ENCODE results near the gene STK17A. TPM values are rescaled to one million over a fixed set of nuclear protein-coding genes. Genes with fewer than 3 reads are reported as not detected.

Gene STK17A
- polyA plus RNA-seq, 1 donor from 2014 or later, result 7.9 TPM

GRCh38 chr7:43666938-43667337 lies 84.0 kb downstream of the STK17A start:
- H3K79me2 ChIP-seq (replicated peaks; ENCODE audit: insufficient read depth, low read length), result peaks cover 9% of the 10 kb centered on the region

GRCh38 chr7:43668035-43668434 lies 85.1 kb downstream of the STK17A start:
- Histone ChIP-seq H3K27ac (ENCODE audit: low read length) (no peak overlapping the region), H3K27me3 (ENCODE audit: insufficient read depth, low read depth, low read length) (no peaks in the 10 kb centered on the region), H3K9ac (ENCODE audit: low read length) (no peak overlapping the region), H4K20me1 (ENCODE audit: insufficient read depth) (no peaks in the 10 kb centered on the region), H3K36me3 (ENCODE audit: insufficient read depth, low read length) (no peaks in the 10 kb centered on the region), H3F3A (ENCODE audit: insufficient read depth, low read length, poor library complexity, severe bottlenecking) (no peaks in the 10 kb centered on the region), H2AFZ (ENCODE audit: low read depth, low read length) (no peak overlapping the region), H3K4me3 (ENCODE audit: low read length) (no peak overlapping the region), H3K9me3 (ENCODE audit: low read length) (no peaks in the 10 kb centered on the region), H3K4me2 (ENCODE audit: low read length) (no peak overlapping the region), H3K79me2 (replicated peaks; ENCODE audit: insufficient read depth, low read length) (peaks cover 13% of the 10 kb centered on the region), H3K9me2 (ENCODE audit: insufficient read depth, low read length) (no peaks in the 10 kb centered on the region)
- no peak for TF ChIP-seq POLR2AphosphoS5 (IDR thresholded peaks at IDR 0.05)

More at GRCh38 chr7:43666938-43667337, 84.0 kb downstream of the STK17A start:
- no peaks in the 10 kb centered on the region for H3K36me3 ChIP-seq (ENCODE audit: insufficient read depth, low read length)
- H3K4me2 ChIP-seq (ENCODE audit: low read length), result no peak overlapping the region
- no peak overlapping the region for H3K9ac ChIP-seq (ENCODE audit: low read length)
- no peak overlapping the region for H3K4me3 ChIP-seq (ENCODE audit: low read length)
- H2AFZ ChIP-seq (ENCODE audit: low read depth, low read length), result no peak overlapping the region
- H3K27me3 ChIP-seq (ENCODE audit: insufficient read depth, low read depth, low read length), result no peaks in the 10 kb centered on the region
- H4K20me1 ChIP-seq (ENCODE audit: insufficient read depth), result no peaks in the 10 kb centered on the region
- H3F3A ChIP-seq (ENCODE audit: insufficient read depth, low read length, poor library complexity, severe bottlenecking), result no peaks in the 10 kb centered on the region
- TF ChIP-seq EP300 (conservative IDR thresholded peaks at IDR 0.05; ENCODE audit: poor library complexity, severe bottlenecking) (no peak), SMC3 (conservative IDR thresholded peaks at IDR 0.05; ENCODE audit: poor library complexity) (no peak)
- no peaks in the 10 kb centered on the region for H3K9me2 ChIP-seq (ENCODE audit: insufficient read depth, low read length)
- H3K27ac ChIP-seq (ENCODE audit: low read length), result no peak overlapping the region
- no peaks in the 10 kb centered on the region for H3K9me3 ChIP-seq (ENCODE audit: low read length)

GRCh38 chr7:43669286-43670081 lies 86.6 kb downstream of the STK17A start:
- peaks cover 23% of the 10 kb centered on the region for H3K79me2 ChIP-seq (replicated peaks; ENCODE audit: insufficient read depth, low read length)
- no peaks in the 10 kb centered on the region for H3F3A ChIP-seq (ENCODE audit: insufficient read depth, low read length, poor library complexity, severe bottlenecking)
- no peak overlapping the region for H3K27ac ChIP-seq (ENCODE audit: low read length)
- H3K4me2 ChIP-seq (ENCODE audit: low read length), result no peak overlapping the region
- H4K20me1 ChIP-seq (ENCODE audit: insufficient read depth), result no peaks in the 10 kb centered on the region
- no peak overlapping the region for H3K4me3 ChIP-seq (ENCODE audit: low read length)
- H3K27me3 ChIP-seq (ENCODE audit: insufficient read depth, low read depth, low read length), result no peaks in the 10 kb centered on the region
- H2AFZ ChIP-seq (ENCODE audit: low read depth, low read length), result no peak overlapping the region
- TF ChIP-seq MXI1 (conservative IDR thresholded peaks at IDR 0.05; ENCODE audit: poor library complexity, severe bottlenecking), result no peak
- no peak for TF ChIP-seq SMC3 (conservative IDR thresholded peaks at IDR 0.05; ENCODE audit: poor library complexity)
- no peak for TF ChIP-seq EP300 (conservative IDR thresholded peaks at IDR 0.05; ENCODE audit: poor library complexity, severe bottlenecking)
- no peak for TF ChIP-seq CTCF (IDR thresholded peaks at IDR 0.05; ENCODE audit: poor library complexity, severe bottlenecking)
- TF ChIP-seq POLR2AphosphoS5 (IDR thresholded peaks at IDR 0.05), result no peak
- TF ChIP-seq TAF1 (IDR thresholded peaks at IDR 0.05; ENCODE audit: low read depth), result no peak
- TF ChIP-seq RAD21 (conservative IDR thresholded peaks at IDR 0.05), result no peak
- no peak for TF ChIP-seq REST (IDR thresholded peaks at IDR 0.05; ENCODE audit: borderline replicate concordance)
- TF ChIP-seq EZH2 (IDR thresholded peaks at IDR 0.05; ENCODE audit: borderline replicate concordance, insufficient read depth, low read length, poor library complexity, severe bottlenecking), result no peak
- H3K9me3 ChIP-seq (ENCODE audit: low read length), result peaks cover 7% of the 10 kb centered on the region
- H3K9ac ChIP-seq (ENCODE audit: low read length), result no peak overlapping the region
- H3K36me3 ChIP-seq (ENCODE audit: insufficient read depth, low read length), result no peaks in the 10 kb centered on the region
- H3K9me2 ChIP-seq (ENCODE audit: insufficient read depth, low read length), result no peaks in the 10 kb centered on the region
